Mesenchymal stem cell (in vitro differentiated cells and primary cell): ENCODE results near the gene PDZK1IP1.

Experiments used
- DNase-seq: peaks from one replicate; pipeline ENCODE4 v3.0.0-alpha.2; 2013
- H2AFZ ChIP-seq: one replicate; pipeline ENCODE4 v1.6.1; 2013; ENCODE audit warnings: low read depth, mild to moderate bottlenecking, control low read depth, inconsistent platforms, low read length, moderate library complexity
- H2AK5ac ChIP-seq: 2 replicates; pipeline ENCODE4 v1.6.1; 2013; ENCODE audit warnings: low read length, moderate library complexity, mild to moderate bottlenecking, inconsistent platforms; ENCODE audit not compliant: severe bottlenecking
- H2BK120ac ChIP-seq: one replicate; pipeline ENCODE4 v1.6.1; 2013; ENCODE audit warnings: low read depth, mild to moderate bottlenecking, inconsistent platforms, low read length, moderate library complexity
- H2BK12ac ChIP-seq, 2 experiments: one replicate each; pipeline ENCODE4 v1.6.1; 2013; ENCODE audit warnings: inconsistent platforms in 2 of 2, low read length in 2 of 2, mild to moderate bottlenecking in 2 of 2, moderate library complexity in 2 of 2, control low read depth in 1 of 2
- H2BK15ac ChIP-seq: one replicate; pipeline ENCODE4 v1.6.1; 2013; ENCODE audit warnings: mild to moderate bottlenecking, low read depth, inconsistent platforms; ENCODE audit not compliant: poor library complexity, severe bottlenecking
- H2BK5ac ChIP-seq: 2 replicates; pipeline ENCODE4 v1.6.1; 2013; ENCODE audit warnings: low read depth, mild to moderate bottlenecking, low read length, control low read depth, inconsistent platforms; ENCODE audit not compliant: poor library complexity, severe bottlenecking
- H3K14ac ChIP-seq, 2 experiments: one replicate each; pipeline ENCODE4 v1.6.1; 2013; ENCODE audit warnings: inconsistent platforms in 2 of 2, low read length in 2 of 2, control low read depth in 1 of 2, mild to moderate bottlenecking in 1 of 2, moderate library complexity in 1 of 2
- H3K18ac ChIP-seq, 2 experiments: one replicate each; pipeline ENCODE4 v1.6.1; 2013; ENCODE audit warnings: inconsistent platforms in 2 of 2, low read length in 2 of 2, control low read depth in 1 of 2, low read depth in 1 of 2, mild to moderate bottlenecking in 1 of 2
- H3K23ac ChIP-seq, 2 experiments: one replicate each; pipeline ENCODE4 v1.6.1; 2013; ENCODE audit warnings: inconsistent platforms in 2 of 2, low read length in 2 of 2, mild to moderate bottlenecking in 2 of 2, moderate library complexity in 2 of 2, control low read depth in 1 of 2
- H3K27ac ChIP-seq: 2 replicates; pipeline ENCODE4 v1.5.1; 2013; ENCODE audit warnings: mild to moderate bottlenecking, moderate library complexity, low read length, control low read depth, inconsistent platforms; ENCODE audit not compliant: poor library complexity, severe bottlenecking
- H3K27me3 ChIP-seq, 2 experiments: 2 replicates each; pipeline versions ENCODE4 v1.6.1 to v1.7.0; 2013; ENCODE audit warnings: low read length in 2 of 2, mild to moderate bottlenecking in 2 of 2, moderate library complexity in 2 of 2, control low read depth in 1 of 2, inconsistent platforms in 1 of 2; ENCODE audit not compliant: control insufficient read depth in 1 of 2, insufficient read depth in 1 of 2
- H3K36me3 ChIP-seq, 2 experiments: 2 replicates each; pipeline versions ENCODE4 v1.6.1 to v1.7.0; 2013; ENCODE audit warnings: low read length in 2 of 2, control low read depth in 1 of 2, inconsistent platforms in 1 of 2, low read depth in 1 of 2, mild to moderate bottlenecking in 1 of 2; ENCODE audit not compliant: insufficient read depth in 2 of 2, control insufficient read depth in 1 of 2
- H3K4ac ChIP-seq, 2 experiments: one replicate each; pipeline ENCODE4 v1.6.1; 2013; ENCODE audit warnings: inconsistent platforms in 2 of 2, low read length in 2 of 2, mild to moderate bottlenecking in 2 of 2, moderate library complexity in 2 of 2, control low read depth in 1 of 2, low read depth in 1 of 2
- H3K4me1 ChIP-seq: 2 replicates; pipeline ENCODE4 v1.6.1; 2013; ENCODE audit warnings: low read depth, low read length, control low read depth; ENCODE audit not compliant: control insufficient read depth, insufficient read depth
- H3K4me2 ChIP-seq: 2 replicates; pipeline ENCODE4 v1.6.1; 2013; ENCODE audit warnings: low read length, mild to moderate bottlenecking, inconsistent platforms; ENCODE audit not compliant: poor library complexity, severe bottlenecking
- H3K4me3 ChIP-seq, 2 experiments: 2 replicates each; pipeline versions ENCODE4 v1.5.1 to v1.7.0; 2013; ENCODE audit warnings: low read length in 2 of 2, mild to moderate bottlenecking in 2 of 2, control low read depth in 1 of 2, low read depth in 1 of 2; ENCODE audit not compliant: insufficient read depth in 1 of 2
- H3K79me1 ChIP-seq: replicated peaks from 2 replicates; pipeline ENCODE4 v1.6.1; 2013; ENCODE audit warnings: mild to moderate bottlenecking, control low read depth, low read length, inconsistent platforms; ENCODE audit not compliant: poor library complexity, severe bottlenecking
- H3K9ac ChIP-seq: 2 replicates; pipeline ENCODE4 v1.7.0; 2013; ENCODE audit warnings: mild to moderate bottlenecking, low read length, moderate library complexity
- H3K9me3 ChIP-seq: 2 replicates; pipeline ENCODE4 v1.7.0; 2013; ENCODE audit warnings: mild to moderate bottlenecking, low read length; ENCODE audit not compliant: control insufficient read depth
- H4K8ac ChIP-seq: one replicate; pipeline ENCODE4 v1.6.1; 2013; ENCODE audit warnings: inconsistent platforms, mild to moderate bottlenecking, low read length, moderate library complexity
- H4K91ac ChIP-seq: one replicate; pipeline ENCODE4 v1.6.1; 2013; ENCODE audit warnings: mild to moderate bottlenecking, low read length, inconsistent platforms
- WGBS: methylation state at CpG from one replicate; pipeline ENCODE4 v1.1.7; 2013; ENCODE audit warnings: mixed read lengths; 5-methylcytosine and 5-hydroxymethylcytosine counted together

The PDZK1IP1 gene

DNA sequence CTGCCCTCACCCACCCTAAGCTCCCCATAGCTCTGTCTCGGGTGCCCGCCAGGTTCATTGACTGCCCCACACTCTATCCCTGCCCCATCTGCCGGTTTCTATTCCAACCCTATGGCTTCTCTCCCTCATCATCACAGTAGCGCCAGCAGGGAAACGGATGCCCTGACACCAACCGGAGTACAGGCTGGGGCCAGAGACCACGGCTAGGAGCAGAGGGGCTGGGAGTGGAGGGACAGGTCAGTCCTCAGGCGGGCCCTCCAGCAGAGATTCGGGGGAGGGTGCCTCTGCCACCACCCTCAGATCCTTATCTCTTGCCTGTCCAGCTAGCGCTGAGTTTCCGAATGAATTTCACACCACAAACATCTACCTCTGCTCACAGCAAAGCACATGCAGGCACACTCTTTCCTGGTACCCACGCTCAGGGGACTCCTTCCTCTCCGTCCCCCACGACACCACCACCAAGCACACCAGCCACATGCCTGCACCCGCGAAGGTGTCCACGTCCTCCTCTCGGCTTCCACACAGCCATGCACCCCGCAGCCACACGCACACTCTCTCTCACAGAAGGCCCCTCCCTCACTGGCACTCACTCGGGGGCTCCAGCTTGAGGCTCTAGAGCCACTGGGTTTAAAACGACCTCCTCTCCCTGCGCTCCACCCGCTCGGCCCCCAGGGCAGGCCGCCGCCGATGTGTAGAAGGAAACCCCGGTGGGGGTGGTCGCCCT is 35.0 kb upstream of the PDZK1IP1 start:
- Histone ChIP-seq H3K23ac (peak overlapping the region in 1 of 2 experiments; percentile 92), H3K4ac (no peak overlapping the region), H3K4me2 (peak overlapping the region; percentile 61), H3K27me3 (peaks cover 94 to 96% of the 10 kb centered on the region in 2 experiments), H4K91ac (no peak overlapping the region), H3K4me3 (peak overlapping the region in 1 of 2 experiments; percentile 34), H4K8ac (no peak overlapping the region), H2BK5ac (no peak overlapping the region), H2BK120ac (no peak overlapping the region), H3K27ac (no peak overlapping the region), H3K79me1 (no peaks in the 10 kb centered on the region), H2AFZ (no peak overlapping the region), H2AK5ac (no peak overlapping the region), H3K18ac (no peak overlapping the region), H3K9me3 (peaks cover 6% of the 10 kb centered on the region), H2BK12ac (no peak overlapping the region), H3K14ac (no peak overlapping the region), H2BK15ac (no peak overlapping the region), H3K9ac (no peak overlapping the region), H3K36me3 (no peaks in the 10 kb centered on the region), H3K4me1 (peaks cover 24% of the 10 kb centered on the region)
- 4% methylated on average over 25 of the region's 30 CpGs for WGBS
- no peak for DNase-seq

DNA sequence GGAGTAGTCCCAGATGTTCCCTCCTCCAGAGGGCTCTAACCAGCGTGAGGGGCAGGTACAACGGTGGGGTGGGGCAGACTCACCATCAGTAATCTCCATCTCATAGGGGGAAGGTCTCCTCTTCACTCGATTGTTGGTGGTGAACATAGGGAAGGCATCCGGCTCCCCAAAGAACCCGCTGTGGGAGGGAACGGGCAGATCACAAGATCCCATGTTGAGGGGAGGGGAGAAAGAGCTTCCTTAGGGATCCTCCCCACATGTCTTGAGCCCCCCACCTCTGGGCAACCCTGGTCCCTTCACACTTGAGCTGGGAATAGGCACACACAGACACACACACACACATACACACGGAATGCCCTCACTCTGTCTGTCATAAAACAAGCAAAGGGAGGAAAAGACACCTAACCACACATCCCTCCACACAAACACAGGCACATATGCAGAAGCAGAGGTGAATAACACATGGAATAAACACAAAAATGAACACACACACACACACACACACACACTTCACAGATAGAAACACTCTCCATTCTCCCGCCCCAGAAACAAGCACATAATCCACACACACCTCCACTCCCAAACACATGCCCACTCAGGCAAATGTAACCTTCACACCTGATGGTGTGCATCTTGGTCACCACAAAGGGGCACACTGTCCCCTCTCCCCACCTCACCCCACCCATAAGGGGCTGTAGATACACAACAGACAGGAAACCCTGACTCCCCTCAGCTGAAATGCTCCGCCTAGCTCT is 34.3 kb upstream of the PDZK1IP1 start:
- peaks cover 89 to 93% of the 10 kb centered on the region in 2 experiments for H3K27me3 ChIP-seq
- DNase-seq, result no peak

DNA sequence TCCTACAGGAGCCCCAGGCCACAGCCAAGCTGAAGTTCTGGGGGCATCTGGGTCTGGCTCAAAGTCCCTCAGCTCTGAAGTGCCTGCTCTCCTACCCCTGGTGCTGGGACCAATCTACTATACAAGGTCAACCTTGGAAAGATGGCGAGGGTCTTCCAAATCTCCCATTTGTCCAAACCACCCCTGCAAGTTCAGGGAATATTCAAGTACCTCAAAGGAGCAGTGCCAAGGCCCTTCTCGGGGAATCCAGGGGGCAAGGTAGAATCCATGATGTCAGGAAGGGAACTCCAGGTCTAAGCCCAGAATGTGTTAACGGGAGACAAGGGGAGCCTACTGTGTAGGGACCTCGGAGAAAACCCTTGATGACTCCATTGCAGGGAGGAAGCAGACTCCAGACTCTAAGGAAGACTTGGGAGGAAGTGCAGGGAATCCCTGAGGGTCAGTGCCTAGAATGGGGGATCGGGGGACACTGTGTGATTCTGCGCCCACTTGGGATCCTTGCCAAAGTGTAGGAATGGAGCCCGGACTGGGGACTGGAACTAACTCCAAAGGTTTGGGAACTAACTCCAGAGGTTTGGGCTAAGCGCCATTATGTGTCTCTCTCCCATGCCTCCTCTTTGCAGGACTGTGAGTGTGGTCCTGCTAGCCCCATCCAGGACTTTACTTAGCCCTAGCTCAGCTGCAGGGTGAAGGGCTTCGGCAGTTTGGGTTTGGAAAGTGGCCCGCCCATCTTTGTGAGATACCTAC is 33.5 kb upstream of the PDZK1IP1 start:
- H4K8ac ChIP-seq, result no peak overlapping the region
- WGBS, result 46% methylated on average over 10 of the region's 10 CpGs

More for the DNA sequence above, 34.3 kb upstream of the PDZK1IP1 start:
- H3K27ac ChIP-seq, result no peak overlapping the region
- no peak overlapping the region for H2AFZ ChIP-seq
- H2BK5ac ChIP-seq, result no peak overlapping the region
- H3K79me1 ChIP-seq, result no peaks in the 10 kb centered on the region
- no peak overlapping the region for H3K4ac ChIP-seq
- peaks cover 20% of the 10 kb centered on the region for H3K4me1 ChIP-seq
- H3K4me3 ChIP-seq, result no peak overlapping the region
- 28% methylated on average over 7 of the region's 9 CpGs for WGBS
- no peaks in the 10 kb centered on the region for H3K36me3 ChIP-seq
- H3K9ac ChIP-seq, result no peak overlapping the region
- H3K4me2 ChIP-seq, result no peak overlapping the region
- no peak overlapping the region for H2BK12ac ChIP-seq
- no peak overlapping the region for H2BK15ac ChIP-seq
- peaks cover 6% of the 10 kb centered on the region for H3K9me3 ChIP-seq
- no peak overlapping the region for H4K91ac ChIP-seq
- H2AK5ac ChIP-seq, result no peak overlapping the region
- H3K23ac ChIP-seq, result no peak overlapping the region
- no peak overlapping the region for H4K8ac ChIP-seq
- H3K18ac ChIP-seq, result no peak overlapping the region
- H3K14ac ChIP-seq, result no peak overlapping the region
- H2BK120ac ChIP-seq, result no peak overlapping the region

DNA sequence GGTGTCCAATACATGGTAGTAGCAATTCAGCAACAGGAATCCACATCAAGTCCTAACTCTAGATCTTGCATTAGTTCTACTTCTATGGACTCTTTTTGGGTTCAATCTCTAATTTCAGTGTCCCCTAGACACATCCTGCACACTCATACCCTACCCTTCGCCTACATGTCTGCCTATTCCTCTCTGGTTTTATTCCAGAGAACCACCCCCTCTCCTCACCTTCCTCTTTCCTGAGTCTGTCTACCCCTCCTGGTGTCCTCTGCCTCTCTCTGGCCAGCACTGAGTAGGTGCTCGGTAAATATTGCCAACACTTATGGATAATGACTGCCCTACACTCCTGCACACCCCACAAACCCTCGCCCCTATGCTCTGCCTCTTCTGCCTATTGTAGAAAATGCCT is 32.6 kb upstream of the PDZK1IP1 start:
- H2BK5ac ChIP-seq, result no peak overlapping the region
- H3K18ac ChIP-seq, result no peak overlapping the region

More for the DNA sequence above, 33.5 kb upstream of the PDZK1IP1 start:
- no peak overlapping the region for H2BK120ac ChIP-seq
- H3K36me3 ChIP-seq, result no peaks in the 10 kb centered on the region
- peaks cover 89 to 93% of the 10 kb centered on the region in 2 experiments for H3K27me3 ChIP-seq
- H3K9me3 ChIP-seq, result peaks cover 6% of the 10 kb centered on the region
- H3K4me3 ChIP-seq, result no peak overlapping the region
- H2BK12ac ChIP-seq, result no peak overlapping the region
- no peak overlapping the region for H2AK5ac ChIP-seq
- no peak overlapping the region for H3K9ac ChIP-seq
- no peaks in the 10 kb centered on the region for H3K79me1 ChIP-seq
- peaks cover 20% of the 10 kb centered on the region for H3K4me1 ChIP-seq
- H3K27ac ChIP-seq, result no peak overlapping the region
- no peak overlapping the region for H2AFZ ChIP-seq
- H3K18ac ChIP-seq, result no peak overlapping the region
- H3K14ac ChIP-seq, result no peak overlapping the region
- no peak overlapping the region for H2BK15ac ChIP-seq
- no peak overlapping the region for H4K91ac ChIP-seq
- H2BK5ac ChIP-seq, result no peak overlapping the region
- H3K23ac ChIP-seq, result no peak overlapping the region
- no peak overlapping the region for H3K4ac ChIP-seq
- H3K4me2 ChIP-seq, result no peak overlapping the region
- DNase-seq, result no peak

More for the DNA sequence above, 32.6 kb upstream of the PDZK1IP1 start:
- Histone ChIP-seq H3K4ac (no peak overlapping the region), H4K8ac (no peak overlapping the region), H3K9me3 (peaks cover 6% of the 10 kb centered on the region), H4K91ac (no peak overlapping the region), H2BK120ac (no peak overlapping the region), H3K79me1 (no peaks in the 10 kb centered on the region), H3K4me2 (no peak overlapping the region), H3K27me3 (peaks cover 88 to 93% of the 10 kb centered on the region in 2 experiments), H2AK5ac (no peak overlapping the region), H2AFZ (no peak overlapping the region), H3K4me1 (peaks cover 20% of the 10 kb centered on the region), H2BK15ac (no peak overlapping the region), H3K14ac (no peak overlapping the region), H3K23ac (no peak overlapping the region), H3K27ac (no peak overlapping the region), H2BK12ac (no peak overlapping the region), H3K4me3 (no peak overlapping the region), H3K36me3 (no peaks in the 10 kb centered on the region), H3K9ac (no peak overlapping the region)
- WGBS, result 62% methylated on average over 3 of the region's 3 CpGs
- DNase-seq, result no peak
